Calu3 (cell line): Measurements from ENCODE around the gene LRGUK. TPM values are rescaled to one million over a fixed set of nuclear protein-coding genes. Genes with fewer than 3 reads are reported as not detected.

Source experiments
- BruUV-seq: library from RNA; stranded (reverse); fragments of 400-500 nt; replicated peaks from 2 replicates; lab custom pipeline; 2021; lab: Mats Ljungman, UMichigan
- CTCF ChIA-PET: fragments of 300-600 bp; sonication (Branson Sonifier 250); formaldehyde crosslinking; loops from one replicate; lab custom pipeline; 2022; ENCODE audit warnings: antibody characterized with exemption; lab: Charles Lee
- DNase-seq: peaks from one replicate; pipeline ENCODE4 v3.0.0; 2022
- H3K27ac Mint-ChIP-seq: one replicate; pipeline ENCODE4 v1.8.0; 2022; ENCODE audit warnings: mixed read lengths; ENCODE audit not compliant: unreplicated experiment
- H3K27me3 Mint-ChIP-seq: one replicate; pipeline ENCODE4 v1.8.0; 2022; ENCODE audit warnings: mixed read lengths; ENCODE audit not compliant: unreplicated experiment
- H3K36me3 Mint-ChIP-seq: one replicate; pipeline ENCODE4 v1.8.0; 2022; ENCODE audit warnings: mild to moderate bottlenecking, moderate library complexity, mixed read lengths; ENCODE audit not compliant: insufficient read depth, unreplicated experiment
- H3K4me1 Mint-ChIP-seq: one replicate; pipeline ENCODE4 v1.8.0; 2022; ENCODE audit warnings: mild to moderate bottlenecking, low read depth, mixed read lengths; ENCODE audit not compliant: unreplicated experiment
- H3K4me3 Mint-ChIP-seq: one replicate; pipeline ENCODE4 v1.8.0; 2022; ENCODE audit warnings: mild to moderate bottlenecking, low read depth, moderate library complexity, mixed read lengths; ENCODE audit not compliant: unreplicated experiment
- H3K9me3 Mint-ChIP-seq: one replicate; pipeline ENCODE4 v1.8.0; 2022; ENCODE audit warnings: low read depth, mixed read lengths; ENCODE audit not compliant: unreplicated experiment
- intact Hi-C: fragments of 100-400 bp; cut with micrococcal nuclease; formaldehyde crosslinking; loops from one replicate; pipeline ENCODE4 v1.10.0; 2022; ENCODE audit not compliant: unreplicated experiment
- total RNA-seq: library from RNA; stranded (reverse); gene quantifications from 2 replicates; pipeline ENCODE4 v1.2.3, GENCODE V29; 2022
- TF ChIP-seq, protein P1 (sequence below): fragments of 200-600 bp; IDR thresholded peaks from one replicate; pipeline ENCODE4 v1.8.0; 2022; ENCODE audit warnings: antibody characterized with exemption; ENCODE audit not compliant: unreplicated experiment

The LRGUK gene
- total RNA-seq, 1 experiment from 2014 or later: 0.52 TPM

DNA sequence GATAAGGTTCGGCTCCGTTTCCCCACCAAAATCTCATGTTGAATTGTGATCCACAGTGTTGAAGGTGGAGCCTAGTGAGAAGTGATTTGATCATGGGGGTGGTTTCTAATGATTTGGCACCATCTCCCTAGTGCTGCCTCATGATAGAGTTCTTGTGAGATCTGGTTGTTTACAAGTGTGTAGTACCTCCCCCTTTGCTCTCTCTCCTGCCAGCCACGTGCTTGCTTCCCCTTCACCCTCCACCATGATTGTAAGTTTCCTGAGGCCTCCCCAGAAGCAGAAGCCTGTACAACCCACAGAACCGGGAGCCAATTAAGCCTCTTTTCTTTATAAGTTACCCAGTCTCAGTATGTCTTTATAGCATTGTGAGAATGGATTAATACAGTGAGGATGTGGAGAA lies 12.1 kb upstream of the LRGUK start:
- H3K36me3 Mint-ChIP-seq: no peaks in the 10 kb centered on the region
- no peak overlapping the region for H3K4me3 Mint-ChIP-seq
- intact Hi-C loops: no loop called here
- BruUV-seq: no TSS peak
- H3K9me3 Mint-ChIP-seq: peaks cover 3% of the 10 kb centered on the region
- H3K27me3 Mint-ChIP-seq: no peaks in the 10 kb centered on the region
- H3K27ac Mint-ChIP-seq: no peak overlapping the region
- TF ChIP-seq, protein P1, sequence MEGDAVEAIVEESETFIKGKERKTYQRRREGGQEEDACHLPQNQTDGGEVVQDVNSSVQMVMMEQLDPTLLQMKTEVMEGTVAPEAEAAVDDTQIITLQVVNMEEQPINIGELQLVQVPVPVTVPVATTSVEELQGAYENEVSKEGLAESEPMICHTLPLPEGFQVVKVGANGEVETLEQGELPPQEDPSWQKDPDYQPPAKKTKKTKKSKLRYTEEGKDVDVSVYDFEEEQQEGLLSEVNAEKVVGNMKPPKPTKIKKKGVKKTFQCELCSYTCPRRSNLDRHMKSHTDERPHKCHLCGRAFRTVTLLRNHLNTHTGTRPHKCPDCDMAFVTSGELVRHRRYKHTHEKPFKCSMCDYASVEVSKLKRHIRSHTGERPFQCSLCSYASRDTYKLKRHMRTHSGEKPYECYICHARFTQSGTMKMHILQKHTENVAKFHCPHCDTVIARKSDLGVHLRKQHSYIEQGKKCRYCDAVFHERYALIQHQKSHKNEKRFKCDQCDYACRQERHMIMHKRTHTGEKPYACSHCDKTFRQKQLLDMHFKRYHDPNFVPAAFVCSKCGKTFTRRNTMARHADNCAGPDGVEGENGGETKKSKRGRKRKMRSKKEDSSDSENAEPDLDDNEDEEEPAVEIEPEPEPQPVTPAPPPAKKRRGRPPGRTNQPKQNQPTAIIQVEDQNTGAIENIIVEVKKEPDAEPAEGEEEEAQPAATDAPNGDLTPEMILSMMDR: no peak
- H3K4me1 Mint-ChIP-seq: no peaks in the 10 kb centered on the region
- CTCF ChIA-PET: no interaction called here
- no peak for DNase-seq

DNA sequence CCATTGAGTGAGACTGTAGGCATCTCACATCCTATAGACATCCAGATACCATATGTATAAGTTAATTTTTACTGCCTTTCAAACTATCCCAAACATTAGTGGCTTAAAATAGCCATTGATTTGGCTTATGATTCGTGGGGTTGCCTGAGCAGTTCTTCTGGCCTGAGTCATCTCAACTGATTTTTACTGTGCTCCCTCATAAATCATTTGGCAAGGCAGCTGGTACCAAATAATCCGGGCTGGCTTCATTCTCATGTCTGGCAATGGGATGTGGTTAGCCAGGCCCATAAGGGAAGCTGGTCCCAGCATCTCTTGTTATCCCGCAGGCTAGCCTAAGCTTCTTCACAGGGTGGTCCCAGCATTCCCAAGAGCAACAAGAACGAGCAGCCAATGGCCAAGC lies 6.7 kb upstream of the LRGUK start:
- no peak for DNase-seq
- Mint-ChIP-seq H3K4me1 (no peaks in the 10 kb centered on the region), H3K4me3 (no peak overlapping the region), H3K27ac (no peak overlapping the region), H3K27me3 (peaks cover 45% of the 10 kb centered on the region), H3K36me3 (no peaks in the 10 kb centered on the region), H3K9me3 (no peaks in the 10 kb centered on the region)
- BruUV-seq: no TSS peak
- intact Hi-C loops: loop anchor here (5.0 kb wide), 1 partner anchor 33 kb away; no protein-coding TSS in a partner anchor
- TF ChIP-seq, protein P1: no peak
- CTCF ChIA-PET: no interaction called here

DNA sequence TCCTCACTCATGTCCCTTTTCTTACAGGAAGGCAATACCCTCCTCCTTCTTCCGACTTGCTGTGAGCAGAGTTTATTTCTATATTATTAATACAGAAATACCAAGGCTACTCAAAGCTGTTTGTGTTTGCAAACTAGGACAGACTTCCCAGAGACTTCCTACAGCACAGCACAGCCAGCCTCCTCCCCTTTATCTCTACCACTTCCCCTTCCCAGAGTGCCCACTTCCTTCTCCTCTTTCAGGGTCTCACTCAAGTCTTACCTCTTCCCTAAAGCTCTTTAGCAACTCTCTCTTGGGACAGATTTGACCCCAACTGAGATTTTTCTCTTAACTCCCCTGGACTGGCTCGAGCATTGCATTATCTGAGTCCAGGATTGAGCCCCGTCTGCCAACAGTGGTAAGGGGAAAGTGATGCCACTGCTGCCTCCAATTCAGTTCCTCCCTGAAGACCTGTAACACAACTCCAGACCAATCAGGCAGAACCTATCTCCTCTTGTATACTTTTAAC lies 5.5 kb upstream of the LRGUK start:
- intact Hi-C loops: loop anchor here (5.0 kb wide), 1 partner anchor 34 kb away; no protein-coding TSS in a partner anchor
- Mint-ChIP-seq H3K4me1 (peaks cover 2% of the 10 kb centered on the region), H3K9me3 (no peaks in the 10 kb centered on the region), H3K36me3 (no peaks in the 10 kb centered on the region), H3K4me3 (no peak overlapping the region), H3K27ac (no peak overlapping the region), H3K27me3 (peaks cover 45% of the 10 kb centered on the region)
- CTCF ChIA-PET: no interaction called here
- no TSS peak for BruUV-seq
- DNase-seq: no peak
- TF ChIP-seq, protein P1: no peak

DNA sequence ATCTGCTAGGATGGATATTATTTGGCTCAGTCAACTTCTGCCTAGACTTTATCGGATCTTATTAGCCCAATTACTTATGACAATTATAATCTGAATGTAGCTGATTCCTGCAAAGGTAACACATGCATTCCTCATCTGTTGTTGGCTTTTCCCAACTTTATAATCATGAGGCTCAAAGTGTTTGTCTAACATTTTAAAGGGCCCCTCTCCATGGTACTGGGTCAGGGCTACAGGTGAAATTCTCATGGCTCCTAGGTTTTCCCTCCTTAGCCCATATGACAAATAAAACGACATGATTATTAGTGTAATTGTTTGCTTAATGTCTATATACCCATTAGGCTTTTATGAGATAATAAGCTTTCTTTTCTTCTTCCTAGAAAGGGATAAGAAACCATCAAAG lies 4.2 kb upstream of the LRGUK start:
- TF ChIP-seq, protein P1: no peak

More for the DNA sequence above, 4.2 kb upstream of the LRGUK start:
- BruUV-seq: no TSS peak
- CTCF ChIA-PET: no interaction called here
- Mint-ChIP-seq H3K27me3 (peaks cover 49% of the 10 kb centered on the region), H3K9me3 (no peaks in the 10 kb centered on the region), H3K4me3 (no peak overlapping the region), H3K4me1 (peaks cover 13% of the 10 kb centered on the region), H3K36me3 (peaks cover 13% of the 10 kb centered on the region), H3K27ac (no peak overlapping the region)
- no peak for DNase-seq
- intact Hi-C loops: loop anchor here (5.0 kb wide), 1 partner anchor 36 kb away; no protein-coding TSS in a partner anchor
